ENCODE measurements around the gene TMEM128. TPM values are rescaled to one million over a fixed set of nuclear protein-coding genes. Genes with fewer than 3 reads are reported as not detected.
"Not testable (repeated sequence)": the region's sequence is repeated elsewhere in the genome, so short reads cannot be mapped to it uniquely, and the experiment has no call there.

The TMEM128 gene
- total RNA-seq, 4 donors from 2014 or later: 9.4 to 27.3 (median 15.3) TPM

- DNase-seq (ENCODE audit: low spot score) (no peak), ATAC-seq (ENCODE audit: low FRiP score) (no peak)
- TF ChIP-seq CTCF (IDR thresholded peaks at IDR 0.05): no peak
These were observed 52.7 kb downstream of the TMEM128 start for GRCh38 chr4:4195354-4195753.

DNA sequence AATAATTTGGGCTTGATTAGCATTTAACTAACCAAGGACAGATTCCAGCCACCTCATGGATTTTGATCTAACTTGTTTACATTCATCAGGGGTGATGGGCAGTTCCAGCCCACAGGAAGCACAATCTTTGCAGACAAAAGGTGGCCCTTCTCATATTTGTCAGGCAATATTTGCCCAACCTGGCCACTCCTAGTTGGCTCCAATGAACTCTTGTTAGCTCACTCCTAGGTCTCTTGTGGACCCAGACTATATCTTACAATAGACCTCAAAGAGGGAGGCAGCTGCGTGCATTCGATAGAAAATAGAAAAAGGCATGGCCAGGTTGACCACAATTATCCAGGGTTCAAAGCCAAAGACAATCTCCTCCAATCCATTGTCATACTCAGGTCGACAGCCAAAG, 59.5 kb downstream of the TMEM128 start:
- ATAC-seq (ENCODE audit: low FRiP score); DNase-seq (ENCODE audit: low spot score): not testable (repeated sequence)

Other genes with a start within 250 kb of the TMEM128 start
- gene OTOP1, start 21.3 kb downstream of the TMEM128 start, total RNA-seq: not detected
- 10 to 100 TPM; 13.1 to 40.7 (median 15.5) TPM for gene LYAR, start 41.9 kb upstream of the TMEM128 start, total RNA-seq
- gene ZBTB49, start 42.0 kb upstream of the TMEM128 start, total RNA-seq: 10 to 100 TPM in 1 of 4 donors, 1 to 10 TPM in 3; 3.1 to 10.7 (median 7.6) TPM
- 10 to 100 TPM in 1 of 4 donors, 1 to 10 TPM in 3; 1.6 to 15.3 (median 6.3) TPM for gene NSG1, start 138.9 kb upstream of the TMEM128 start, total RNA-seq